Measurements from ENCODE around the gene TRPM7.

GRCh38 chr15:50655555-50655954 is 31.0 kb downstream of the TRPM7 start:
- TF ChIP-seq POLR2A (IDR thresholded peaks at IDR 0.05) = no peak
- TF ChIP-seq, protein P1, sequence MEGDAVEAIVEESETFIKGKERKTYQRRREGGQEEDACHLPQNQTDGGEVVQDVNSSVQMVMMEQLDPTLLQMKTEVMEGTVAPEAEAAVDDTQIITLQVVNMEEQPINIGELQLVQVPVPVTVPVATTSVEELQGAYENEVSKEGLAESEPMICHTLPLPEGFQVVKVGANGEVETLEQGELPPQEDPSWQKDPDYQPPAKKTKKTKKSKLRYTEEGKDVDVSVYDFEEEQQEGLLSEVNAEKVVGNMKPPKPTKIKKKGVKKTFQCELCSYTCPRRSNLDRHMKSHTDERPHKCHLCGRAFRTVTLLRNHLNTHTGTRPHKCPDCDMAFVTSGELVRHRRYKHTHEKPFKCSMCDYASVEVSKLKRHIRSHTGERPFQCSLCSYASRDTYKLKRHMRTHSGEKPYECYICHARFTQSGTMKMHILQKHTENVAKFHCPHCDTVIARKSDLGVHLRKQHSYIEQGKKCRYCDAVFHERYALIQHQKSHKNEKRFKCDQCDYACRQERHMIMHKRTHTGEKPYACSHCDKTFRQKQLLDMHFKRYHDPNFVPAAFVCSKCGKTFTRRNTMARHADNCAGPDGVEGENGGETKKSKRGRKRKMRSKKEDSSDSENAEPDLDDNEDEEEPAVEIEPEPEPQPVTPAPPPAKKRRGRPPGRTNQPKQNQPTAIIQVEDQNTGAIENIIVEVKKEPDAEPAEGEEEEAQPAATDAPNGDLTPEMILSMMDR (IDR thresholded peaks at IDR 0.05) = no peak
